Stimulated activated naive CD8-positive, alpha-beta T cell treated with anti-CD3 and anti-CD28 coated beads, Interleukin-15, amount 100 ng/mL, for 72 hours (primary cell): ENCODE results near the gene SHFL.

Source experiments
- ATAC-seq: fragments of 150-1000 bp; cut with Tn5 transposase; 2 replicates; pipeline ENCODE4 v1.10.0; 2021; ENCODE audit warnings: mild to moderate bottlenecking, moderate library complexity
- DNase-seq, 2 donors: peaks; one replicate each; pipeline ENCODE4 v3.0.0; 2021 to 2022
- H3K27ac Mint-ChIP-seq, 2 donors: one replicate each; pipeline ENCODE4 v1.8.0; 2022; ENCODE audit warnings: mild to moderate bottlenecking in 2 of 2, mixed read lengths in 2 of 2, moderate library complexity in 2 of 2
- H3K27me3 Mint-ChIP-seq: one replicate; pipeline ENCODE4 v1.8.0; 2022; ENCODE audit warnings: mixed read lengths
- H3K4me1 Mint-ChIP-seq: one replicate; pipeline ENCODE4 v1.8.0; 2022; ENCODE audit warnings: mild to moderate bottlenecking, mixed read lengths
- H3K4me3 Mint-ChIP-seq, 2 donors: one replicate each; pipeline ENCODE4 v1.8.0; 2022; ENCODE audit warnings: mild to moderate bottlenecking in 2 of 2, mixed read lengths in 2 of 2, moderate library complexity in 1 of 2
- H3K9me3 Mint-ChIP-seq, 2 donors: one replicate each; pipeline ENCODE4 v1.8.0; 2022; ENCODE audit warnings: mixed read lengths in 2 of 2

Gene SHFL

DNA sequence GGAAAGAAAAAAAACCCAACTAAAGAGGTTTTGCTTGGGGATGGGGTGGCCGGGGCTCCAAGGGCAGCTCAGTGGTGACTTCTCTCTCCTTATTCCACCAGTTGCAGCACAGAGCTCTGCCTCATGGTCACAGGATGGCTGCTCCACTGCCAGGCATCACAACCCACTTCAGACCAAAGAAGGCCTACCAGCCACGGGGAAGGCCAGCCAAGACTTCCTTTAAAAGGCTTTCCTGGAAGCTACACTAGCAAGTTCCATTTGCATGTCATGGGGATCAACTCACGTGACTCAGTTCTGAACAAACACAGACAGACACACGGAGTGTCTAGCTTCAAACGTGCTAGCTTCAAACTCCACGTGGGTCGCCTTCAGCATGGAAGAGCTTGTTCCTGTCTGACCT, 46.8 kb downstream of the SHFL start:
- DNase-seq, result no peak
- H3K4me3 Mint-ChIP-seq, result no peak overlapping the region
- peaks cover 5% of the 10 kb centered on the region for H3K4me1 Mint-ChIP-seq
- H3K27me3 Mint-ChIP-seq, result no peaks in the 10 kb centered on the region
- ATAC-seq, result no peak
- H3K27ac Mint-ChIP-seq, result peak overlapping the region in 1 of 2 donors; percentile 48
- no peaks in the 10 kb centered on the region for H3K9me3 Mint-ChIP-seq

DNA sequence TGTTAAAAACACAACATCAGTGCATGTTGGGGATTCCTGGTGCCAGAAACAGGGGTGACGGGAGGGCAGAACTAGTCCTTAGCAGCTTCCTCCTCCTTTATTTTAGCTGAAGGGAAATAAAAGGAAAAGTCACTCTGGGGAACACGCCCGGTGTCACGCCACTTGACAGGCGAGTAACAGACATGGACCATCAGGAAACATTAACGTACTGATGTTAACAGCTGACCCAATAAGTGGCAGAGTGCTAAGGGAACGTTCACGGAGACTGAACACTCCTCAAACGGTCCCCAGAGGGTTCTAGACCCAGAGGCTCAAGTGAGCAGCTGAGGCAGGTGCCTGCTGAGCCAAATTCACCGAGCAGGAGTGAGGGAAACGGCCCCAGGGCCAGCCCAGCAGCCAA, 47.5 kb downstream of the SHFL start:
- no peaks in the 10 kb centered on the region for H3K9me3 Mint-ChIP-seq
- H3K4me1 Mint-ChIP-seq, result peaks cover 5% of the 10 kb centered on the region
- no peak for ATAC-seq
- H3K27me3 Mint-ChIP-seq, result no peaks in the 10 kb centered on the region
- H3K27ac Mint-ChIP-seq, result peak overlapping the region in 1 of 2 donors; percentile 12
- no peak overlapping the region for H3K4me3 Mint-ChIP-seq
- DNase-seq, result no peak

DNA sequence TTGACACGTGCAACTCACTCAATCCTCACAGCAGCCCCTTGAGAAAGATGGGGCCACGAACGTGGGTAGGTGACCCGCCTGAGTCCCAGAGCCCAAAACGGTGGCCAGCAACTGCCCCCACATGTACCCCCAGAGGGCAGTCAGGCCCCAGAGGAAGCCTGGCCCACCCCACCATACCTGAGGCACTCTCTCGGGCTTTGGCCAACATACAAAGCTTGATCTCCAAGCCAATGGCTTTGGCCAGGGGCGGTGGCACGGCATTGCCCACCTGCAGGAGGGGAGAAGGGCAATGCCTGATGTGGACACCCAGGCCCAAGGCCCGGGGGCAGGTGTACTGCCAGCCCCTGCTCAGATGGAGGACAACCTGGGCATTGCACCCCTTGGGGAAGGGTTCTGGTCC, 47.9 kb downstream of the SHFL start:
- peak overlapping the region in 1 of 2 donors; percentile 12 for H3K27ac Mint-ChIP-seq
- H3K9me3 Mint-ChIP-seq, result no peaks in the 10 kb centered on the region
- peaks cover 5% of the 10 kb centered on the region for H3K4me1 Mint-ChIP-seq
- ATAC-seq (no peak), DNase-seq (no peak)
- no peaks in the 10 kb centered on the region for H3K27me3 Mint-ChIP-seq
- no peak overlapping the region for H3K4me3 Mint-ChIP-seq

DNA sequence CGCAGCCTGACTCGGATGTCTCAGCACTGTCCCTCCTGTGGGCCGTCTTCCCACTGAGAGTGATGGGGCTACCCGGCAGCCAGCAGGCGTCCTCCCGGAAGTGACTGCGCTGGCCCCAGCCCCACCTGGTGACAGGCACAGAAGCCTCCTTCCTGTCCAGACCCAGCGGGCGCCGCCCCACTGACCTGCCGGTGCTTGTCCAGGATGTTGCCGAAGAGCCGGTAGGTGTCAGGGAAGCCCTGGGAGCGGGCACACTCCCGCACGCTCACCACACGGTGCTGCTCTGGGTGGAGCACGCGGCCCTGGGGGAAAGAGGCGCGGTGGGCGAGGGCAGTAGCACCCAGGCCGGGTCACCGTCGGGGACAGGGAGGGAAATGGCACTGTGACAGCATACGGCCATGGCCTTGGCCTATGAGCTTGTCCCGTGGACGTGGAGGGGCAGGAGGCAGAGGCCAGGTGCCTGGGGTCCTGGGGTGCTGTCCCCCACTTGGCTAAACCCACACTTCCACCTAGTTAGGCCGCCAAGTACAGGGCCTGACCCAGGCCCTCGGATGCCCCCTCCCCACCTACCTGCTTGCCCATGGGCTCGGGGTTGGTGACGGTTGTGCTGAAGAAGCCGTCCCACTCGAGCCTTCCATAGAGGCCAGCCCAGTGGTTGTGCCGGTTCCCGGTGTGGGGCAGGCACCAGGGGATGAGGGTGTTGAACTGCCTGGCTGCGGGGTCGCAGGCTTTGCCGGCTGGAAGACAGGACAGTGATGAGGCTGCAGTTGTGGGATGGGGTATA, 49.6 kb downstream of the SHFL start:
- H3K27me3 Mint-ChIP-seq, result no peaks in the 10 kb centered on the region
- H3K27ac Mint-ChIP-seq, result peak overlapping the region in 1 of 2 donors; percentile 67
- H3K4me1 Mint-ChIP-seq, result peaks cover 10% of the 10 kb centered on the region
- no peak for DNase-seq
- peak; percentile 42 for ATAC-seq
- H3K4me3 Mint-ChIP-seq, result no peak overlapping the region
- H3K9me3 Mint-ChIP-seq, result no peaks in the 10 kb centered on the region

DNA sequence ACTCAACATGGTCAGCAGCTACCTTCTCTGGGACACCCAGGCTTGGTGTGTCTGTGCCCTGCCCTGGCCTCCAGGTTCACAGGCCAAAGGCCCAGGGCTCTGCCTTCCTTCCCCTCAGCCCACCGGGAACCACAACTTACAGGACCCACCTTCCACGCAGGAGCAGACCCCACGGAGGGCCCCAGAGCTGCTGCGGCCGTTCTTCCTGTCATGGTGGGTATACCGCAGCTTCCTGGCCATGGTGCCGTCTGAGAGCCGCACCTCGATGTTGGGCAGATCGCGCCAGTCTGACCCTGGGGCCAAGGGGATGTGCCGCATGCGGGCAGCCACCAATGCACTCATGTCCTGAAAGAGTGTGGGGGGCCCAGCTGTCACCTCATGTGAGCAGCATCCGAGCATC, 50.8 kb downstream of the SHFL start:
- Mint-ChIP-seq H3K4me1 (peaks cover 14% of the 10 kb centered on the region), H3K4me3 (no peak overlapping the region), H3K27ac (peak overlapping the region in 1 of 2 donors; percentile 67), H3K27me3 (no peaks in the 10 kb centered on the region), H3K9me3 (no peaks in the 10 kb centered on the region)
- ATAC-seq (no peak), DNase-seq (no peak)

- H3K9me3 Mint-ChIP-seq, result no peaks in the 10 kb centered on the region
- no peaks in the 10 kb centered on the region for H3K27me3 Mint-ChIP-seq
- H3K4me3 Mint-ChIP-seq, result no peak overlapping the region
- peaks cover 25% of the 10 kb centered on the region for H3K4me1 Mint-ChIP-seq
- H3K27ac Mint-ChIP-seq, result peak overlapping the region; percentile 48 to 69
- ATAC-seq (no peak), DNase-seq (no peak)
These were observed 51.9 kb downstream of the SHFL start for GRCh38 chr19:10137751-10138682.

DNA sequence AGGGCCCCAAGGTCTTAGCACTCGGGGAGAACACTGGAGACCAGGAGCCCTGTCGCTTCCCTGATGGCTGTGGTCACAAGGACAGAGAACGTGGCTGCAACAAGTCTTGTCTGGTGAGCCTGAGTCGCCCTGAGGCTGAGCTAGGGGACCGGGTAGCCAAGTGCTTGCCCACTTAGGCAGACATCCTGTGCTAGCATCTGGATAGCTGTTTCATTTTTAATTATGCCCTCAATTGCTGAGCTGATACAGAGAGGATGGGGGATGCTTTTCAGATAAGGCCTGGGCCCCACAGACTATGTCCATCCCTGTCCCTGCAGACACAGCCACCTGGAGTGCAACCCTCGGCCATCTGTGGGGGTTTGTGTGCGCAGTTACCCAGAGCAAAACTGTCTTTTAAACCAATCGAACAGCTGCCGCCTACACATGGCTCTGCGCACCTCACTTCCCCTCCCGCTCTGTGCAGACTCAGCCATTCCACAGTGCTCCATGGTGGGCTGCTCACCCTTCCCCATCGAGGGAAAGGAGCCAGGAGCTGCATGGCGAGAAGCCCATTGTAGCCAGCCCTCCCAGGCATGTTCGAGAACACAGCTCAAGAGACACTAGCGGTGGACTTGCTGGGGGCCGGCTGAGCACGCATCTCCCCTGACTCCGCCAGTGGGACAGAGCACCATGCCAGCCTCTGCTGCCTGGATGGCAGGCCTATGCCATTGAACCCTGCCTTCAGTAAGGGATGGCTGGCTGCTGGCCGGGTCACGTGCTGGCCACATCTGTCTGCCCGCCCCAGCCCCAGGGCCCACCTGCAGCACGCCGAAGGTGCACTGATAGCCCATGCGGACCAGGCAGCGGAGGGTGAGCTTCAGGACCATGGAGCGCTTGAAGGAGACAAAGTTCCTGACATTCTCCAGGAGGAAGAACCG, 53.0 kb downstream of the SHFL start:
- Mint-ChIP-seq H3K4me1 (peaks cover 36% of the 10 kb centered on the region), H3K27me3 (no peaks in the 10 kb centered on the region), H3K9me3 (no peaks in the 10 kb centered on the region), H3K27ac (peak overlapping the region; percentile 67 to 69), H3K4me3 (no peak overlapping the region)
- ATAC-seq (no peak), DNase-seq (no peak)

- Mint-ChIP-seq H3K27me3 (no peaks in the 10 kb centered on the region), H3K9me3 (no peaks in the 10 kb centered on the region), H3K4me1 (peaks cover 44% of the 10 kb centered on the region), H3K27ac (peak overlapping the region in 1 of 2 donors; percentile 71), H3K4me3 (no peak overlapping the region)
- ATAC-seq (no peak), DNase-seq (no peak)
These were observed 53.8 kb downstream of the SHFL start for GRCh38 chr19:10139952-10140351.

DNA sequence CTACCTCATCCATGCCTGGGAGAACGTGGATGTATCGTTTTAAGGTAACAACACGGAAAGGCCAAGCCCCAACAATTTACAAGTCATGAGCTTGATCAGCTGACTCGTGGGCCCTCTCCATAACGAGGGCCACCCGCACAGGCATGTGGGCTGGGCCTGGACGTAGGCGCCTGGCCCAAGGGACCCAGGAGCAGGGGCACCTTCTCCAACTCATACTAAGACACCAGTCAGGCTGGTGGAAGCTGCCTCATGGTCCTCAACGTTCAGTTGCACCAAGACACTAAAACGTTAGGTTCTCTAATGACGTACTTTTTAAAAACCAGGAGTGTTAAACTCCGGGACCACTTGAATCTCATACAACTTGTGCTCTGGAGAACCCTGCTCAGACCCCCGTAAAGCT, 55.4 kb downstream of the SHFL start:
- no peak overlapping the region for H3K27ac Mint-ChIP-seq
- H3K4me1 Mint-ChIP-seq, result peaks cover 59% of the 10 kb centered on the region
- ATAC-seq, result no peak
- no peak for DNase-seq
- no peak overlapping the region for H3K4me3 Mint-ChIP-seq
- H3K9me3 Mint-ChIP-seq, result no peaks in the 10 kb centered on the region
- H3K27me3 Mint-ChIP-seq, result no peaks in the 10 kb centered on the region

GRCh38 chr19:10141973-10142372, 55.9 kb downstream of the SHFL start:
- ATAC-seq (no peak), DNase-seq (no peak)
- Mint-ChIP-seq H3K27ac (peak overlapping the region in 1 of 2 donors; percentile 85), H3K4me3 (no peak overlapping the region), H3K4me1 (peaks cover 61% of the 10 kb centered on the region), H3K27me3 (no peaks in the 10 kb centered on the region), H3K9me3 (no peaks in the 10 kb centered on the region)
